Neural progenitor cell (in vitro differentiated cells): ENCODE results near the gene HELZ2.

Experiments used
- CTCF ChIP-seq: fragments of 200-600 bp; sonication (generic); IDR thresholded peaks from 2 replicates; pipeline ENCODE4 v1.5.1; 2017; ENCODE audit warnings: antibody characterized with exemption, mild to moderate bottlenecking
- EZH2 ChIP-seq: fragments of 200-600 bp; sonication (generic); IDR thresholded peaks from 2 replicates; pipeline ENCODE4 v1.6.1; 2017; ENCODE audit warnings: antibody characterized with exemption, mild to moderate bottlenecking, moderate library complexity

- TF ChIP-seq CTCF (no peak), EZH2 (no peak)
These were observed 5.1 kb upstream of the HELZ2 start for GRCh38 chr20:63579017-63579694.
